Measurements from ENCODE around the gene IFITM10.
"Not testable (repeated sequence)": the region's sequence is repeated elsewhere in the genome, so short reads cannot be mapped to it uniquely, and the experiment has no call there.

Gene IFITM10

GRCh38 chr11:1778141-1778911 lies 27.9 kb upstream of the IFITM10 start:
- no peak for DNase-seq (ENCODE audit: low read depth, low spot score)

- no peak for DNase-seq (ENCODE audit: low read depth, low spot score)
Measured at GRCh38 chr11:1777737-1778136, 27.3 kb upstream of the IFITM10 start.

GRCh38 chr11:1776944-1777715 lies 26.7 kb upstream of the IFITM10 start:
- DNase-seq (ENCODE audit: low read depth, low spot score), result no peak

GRCh38 chr11:1776331-1776851 lies 26.0 kb upstream of the IFITM10 start:
- DNase-seq (ENCODE audit: low read depth, low spot score), result no peak

GRCh38 chr11:1774886-1775285 lies 24.5 kb upstream of the IFITM10 start:
- no peak for DNase-seq (ENCODE audit: low read depth, low spot score)

GRCh38 chr11:1773994-1774550 lies 23.7 kb upstream of the IFITM10 start:
- no peak for DNase-seq (ENCODE audit: low read depth, low spot score)

- DNase-seq (ENCODE audit: low read depth, low spot score), result no peak
Measured at GRCh38 chr11:1773131-1773993, 23.0 kb upstream of the IFITM10 start.

GRCh38 chr11:1772270-1773130 lies 22.1 kb upstream of the IFITM10 start:
- peak; percentile 75 for DNase-seq (ENCODE audit: low read depth, low spot score)

GRCh38 chr11:1771700-1772099 lies 21.3 kb upstream of the IFITM10 start:
- no peak for DNase-seq (ENCODE audit: low read depth, low spot score)

- DNase-seq (ENCODE audit: low read depth, low spot score), result no peak
Measured at GRCh38 chr11:1771273-1771672, 20.9 kb upstream of the IFITM10 start.

- no peak for DNase-seq (ENCODE audit: low read depth, low spot score)
Measured at GRCh38 chr11:1770528-1770927, 20.1 kb upstream of the IFITM10 start.

- no peak for DNase-seq (ENCODE audit: low read depth, low spot score)
Measured at GRCh38 chr11:1770061-1770460, 19.7 kb upstream of the IFITM10 start.

GRCh38 chr11:1769304-1769936 lies 19.0 kb upstream of the IFITM10 start:
- DNase-seq (ENCODE audit: low read depth, low spot score), result not testable (repeated sequence)

GRCh38 chr11:1768141-1768469 lies 17.7 kb upstream of the IFITM10 start:
- DNase-seq (ENCODE audit: low read depth, low spot score), result no peak

GRCh38 chr11:1767399-1768140 lies 17.2 kb upstream of the IFITM10 start:
- no peak for DNase-seq (ENCODE audit: low read depth, low spot score)

- DNase-seq (ENCODE audit: low read depth, low spot score), result no peak
Measured at GRCh38 chr11:1766719-1767398, 16.5 kb upstream of the IFITM10 start.

GRCh38 chr11:1765871-1766718 lies 15.7 kb upstream of the IFITM10 start:
- peak; percentile 38 for DNase-seq (ENCODE audit: low read depth, low spot score)
